Lung (tissue), 12 donors: Measurements from ENCODE around the gene ZFYVE19. TPM values are rescaled to one million over a fixed set of nuclear protein-coding genes. Genes with fewer than 3 reads are reported as not detected.
A peak's percentile ranks its signal among the peaks of the same experiment; 100 is the strongest.

ENCODE experiments used
- ATAC-seq: fragments of 200-7000 bp; cut with Tn5 transposase; one replicate; pipeline ENCODE4 v1.9.1; 2020; ENCODE audit warnings: moderate number of reproducible peaks; ENCODE audit not compliant: insufficient read depth, low FRiP score
- DNase-seq, 3 donors: peaks; one replicate each; pipeline ENCODE4 v3.0.0-alpha.2; 2013 to 2017
- H3K27ac ChIP-seq, 2 donors: one replicate each; pipeline ENCODE4 v1.5.1; 2013; ENCODE audit warnings: mild to moderate bottlenecking in 2 of 2, moderate library complexity in 2 of 2, control low read depth in 1 of 2, inconsistent platforms in 1 of 2, low read depth in 1 of 2, low read length in 1 of 2
- H3K27me3 ChIP-seq, 3 donors: one replicate each; pipeline ENCODE4 v1.5.1; 2013; ENCODE audit warnings: low read length in 2 of 3; ENCODE audit not compliant: control insufficient read depth in 3 of 3, insufficient read depth in 3 of 3
- H3K36me3 ChIP-seq, 4 donors: one replicate each; pipeline ENCODE4 v1.5.1; 2013; ENCODE audit warnings: low read length in 4 of 4, mild to moderate bottlenecking in 1 of 4, moderate library complexity in 1 of 4; ENCODE audit not compliant: control insufficient read depth in 4 of 4, insufficient read depth in 4 of 4
- H3K4me1 ChIP-seq, 5 donors: one replicate each; pipeline ENCODE4 v1.5.1; 2013; ENCODE audit warnings: low read length in 5 of 5, mild to moderate bottlenecking in 2 of 5, moderate library complexity in 1 of 5; ENCODE audit not compliant: control insufficient read depth in 5 of 5, insufficient read depth in 5 of 5
- H3K4me3 ChIP-seq: one replicate; pipeline ENCODE4 v1.5.1; 2013; ENCODE audit warnings: mild to moderate bottlenecking, control low read depth, moderate library complexity
- H3K9ac ChIP-seq, 2 donors: one replicate each; pipeline ENCODE4 v1.5.1; 2013; ENCODE audit warnings: low read length in 2 of 2, control low read depth in 1 of 2; ENCODE audit not compliant: insufficient read depth in 1 of 2
- H3K9me3 ChIP-seq, 4 donors: one replicate each; pipeline ENCODE4 v1.5.1; 2013; ENCODE audit warnings: low read length in 3 of 4, mild to moderate bottlenecking in 1 of 4, moderate library complexity in 1 of 4; ENCODE audit not compliant: control insufficient read depth in 4 of 4, insufficient read depth in 3 of 4
- CTCF ChIP-seq: IDR thresholded peaks from 2 replicates; pipeline ENCODE4 v1.5.1; 2012; ENCODE audit warnings: mild to moderate bottlenecking; ENCODE audit errors: control extremely low read depth, extremely low read depth
- WGBS, 2 donors: extraction: QIAGEN DNeasy Blood & Tissue Kit; methylation state at CpG; one replicate each; pipeline ENCODE4 v1.1.7; 2013; 5-methylcytosine and 5-hydroxymethylcytosine counted together
- polyA plus RNA-seq, 2 donors: library from polyadenylated mRNA; stranded (reverse); fragments of 200-250 nt; gene quantifications; one replicate each; pipeline ENCODE4 v1.2.1, GENCODE V29; 2013
- total RNA-seq, 2 donors: library from RNA; depleted of rRNA in 1 of 2; stranded (reverse); fragments of >200 nt in 1 of 2; gene quantifications; one replicate each; pipeline ENCODE4 v1.2.1, GENCODE V29; 2014 to 2021
- donor health status: control.
- donor health status: control.
- donor health status: Bipolar disorder and iron deficiency.
- donor health status: healthy.
- donor health status: DM: yes; HTN: yes; CAD: no.

Gene ZFYVE19
- total and polyA plus RNA-seq, 4 donors: 17.3 to 25.0 (median 21.2) TPM

GRCh38 chr15:40812721-40813425 is 6.0 kb downstream of the ZFYVE19 start:
- no peak overlapping the region for H3K9ac ChIP-seq
- TF ChIP-seq CTCF: no peak
- H3K4me1 ChIP-seq: peaks cover 0 to 24% (median 5%) of the 10 kb centered on the region in 5 donors
- no peak overlapping the region for H3K4me3 ChIP-seq
- WGBS, 2 donors: 92 to 98% methylated on average over 11 to 12 of the region's 12 CpGs
- no peaks in the 10 kb centered on the region for H3K9me3 ChIP-seq
- no peaks in the 10 kb centered on the region for H3K27me3 ChIP-seq
- peaks cover 0 to 17% (median 12%) of the 10 kb centered on the region in 4 donors for H3K36me3 ChIP-seq
- no peak for DNase-seq
- ATAC-seq: no peak
- no peak overlapping the region for H3K27ac ChIP-seq

- peak; percentile 88 to 93 (median 92) for DNase-seq
- no peak for TF ChIP-seq CTCF
- H3K27me3 ChIP-seq: no peaks in the 10 kb centered on the region
- H3K4me1 ChIP-seq: peaks cover 0 to 17% (median 0%) of the 10 kb centered on the region in 5 donors
- no peak overlapping the region for H3K27ac ChIP-seq
- no peaks in the 10 kb centered on the region for H3K9me3 ChIP-seq
- H3K36me3 ChIP-seq: peaks cover 0 to 17% (median 12%) of the 10 kb centered on the region in 4 donors
- H3K4me3 ChIP-seq: no peak overlapping the region
- WGBS, 2 donors: 80 to 89% methylated on average over 4 of the region's 4 CpGs
- ATAC-seq: no peak
- no peak overlapping the region for H3K9ac ChIP-seq
These were observed 8.3 kb downstream of the ZFYVE19 start for GRCh38 chr15:40815042-40815698.

- H3K9me3 ChIP-seq: no peaks in the 10 kb centered on the region
- DNase-seq: no peak
- H3K9ac ChIP-seq: no peak overlapping the region
- H3K36me3 ChIP-seq: peaks cover 0 to 2% (median 0%) of the 10 kb centered on the region in 4 donors
- ATAC-seq: no peak
- peaks cover 0 to 17% (median 0%) of the 10 kb centered on the region in 5 donors for H3K4me1 ChIP-seq
- 69 to 87% methylated on average over 7 of the region's 7 CpGs for WGBS, 2 donors
- no peak overlapping the region for H3K27ac ChIP-seq
- no peak overlapping the region for H3K4me3 ChIP-seq
- H3K27me3 ChIP-seq: no peaks in the 10 kb centered on the region
- no peak for TF ChIP-seq CTCF
These were observed 12.2 kb downstream of the ZFYVE19 start for GRCh38 chr15:40819048-40819447.
